PC-3 (cell line): ENCODE data around the gene AVPR1A. TPM values are rescaled to one million over a fixed set of nuclear protein-coding genes. Genes with fewer than 3 reads are reported as not detected.

Experiments
- ATAC-seq: fragments of 200-7000 bp; cut with Tn5 transposase; 2 replicates; pipeline ENCODE4 v1.9.1; 2020; ENCODE audit warnings: mild to moderate bottlenecking, moderate library complexity
- BruUV-seq: library from RNA; stranded (reverse); fragments of 400-500 nt; replicated peaks from 2 replicates; lab custom pipeline; 2021; lab: Mats Ljungman, UMichigan
- CTCF ChIA-PET: fragments of 300-600 bp; sonication (Branson Sonifier 250); formaldehyde crosslinking; loops from one replicate; lab custom pipeline; 2022; ENCODE audit warnings: antibody characterized with exemption; lab: Charles Lee
- POLR2A ChIA-PET: fragments of 300-600 bp; sonication (Branson Sonifier 250); formaldehyde crosslinking; loops from one replicate; lab custom pipeline; 2022; ENCODE audit warnings: antibody characterized with exemption; ENCODE audit not compliant: unreplicated experiment; lab: Charles Lee
- DNase-seq: peaks from one replicate; pipeline ENCODE4 v3.0.0-alpha.2; 2015
- H2AFZ ChIP-seq: fragments of 300-600 bp; sonication (generic); 2 replicates; pipeline ENCODE4 v1.6.0; 2016; ENCODE audit warnings: antibody characterized with exemption, low read length
- H3F3A ChIP-seq: fragments of 300-600 bp; sonication (generic); one replicate; pipeline ENCODE4 v1.6.0; 2017; ENCODE audit warnings: antibody characterized with exemption, low read length, control low read depth, mild to moderate bottlenecking; ENCODE audit not compliant: unreplicated experiment
- H3K27ac ChIP-seq: fragments of 300-600 bp; sonication (generic); 2 replicates; pipeline ENCODE4 v1.5.1; 2016; ENCODE audit warnings: mild to moderate bottlenecking, low read length
- H3K27me3 ChIP-seq: fragments of 300-600 bp; sonication (generic); 2 replicates; pipeline ENCODE4 v1.6.1; 2016; ENCODE audit warnings: low read length, mixed read lengths
- H3K36me3 ChIP-seq: fragments of 300-600 bp; sonication (generic); 2 replicates; pipeline ENCODE4 v1.6.1; 2016; ENCODE audit warnings: low read depth, mixed run types, low read length, mixed read lengths
- H3K4me1 ChIP-seq: fragments of 300-600 bp; sonication (generic); 2 replicates; pipeline ENCODE4 v1.5.1; 2016; ENCODE audit warnings: low read length; ENCODE audit not compliant: insufficient read depth
- H3K4me2 ChIP-seq: fragments of 300-600 bp; sonication (generic); 2 replicates; pipeline ENCODE4 v1.6.0; 2016; ENCODE audit warnings: low read length
- H3K4me3 ChIP-seq: fragments of 300-600 bp; sonication (generic); 2 replicates; pipeline ENCODE4 v1.5.1; 2016; ENCODE audit warnings: mild to moderate bottlenecking, low read length, mixed read lengths
- H3K79me2 ChIP-seq: fragments of 300-600 bp; sonication (generic); 2 replicates; pipeline ENCODE4 v1.6.1; 2017; ENCODE audit warnings: low read length, mixed read lengths
- H3K9ac ChIP-seq: fragments of 300-600 bp; sonication (generic); 2 replicates; pipeline ENCODE4 v1.6.0; 2016; ENCODE audit warnings: mild to moderate bottlenecking, low read length
- H3K9me2 ChIP-seq: fragments of 300-600 bp; sonication (generic); replicated peaks from 2 replicates; pipeline ENCODE4 v1.6.1; 2016; ENCODE audit warnings: mixed run types, low read length, mixed read lengths
- H3K9me3 ChIP-seq: fragments of 300-600 bp; sonication (generic); 2 replicates; pipeline ENCODE4 v1.6.1; 2016; ENCODE audit warnings: low read length, mixed read lengths
- H4K20me1 ChIP-seq: fragments of 300-600 bp; sonication (generic); 2 replicates; pipeline ENCODE4 v1.6.1; 2016; ENCODE audit warnings: low read length, mixed read lengths
- EZH2 ChIP-seq: fragments of 300-600 bp; sonication (generic); IDR thresholded peaks from one replicate; pipeline ENCODE4 v1.6.1; 2017; ENCODE audit warnings: antibody characterized with exemption, mild to moderate bottlenecking, low read length; ENCODE audit not compliant: unreplicated experiment
- EZH2phosphoT487 ChIP-seq: fragments of 300-600 bp; sonication (generic); IDR thresholded peaks from 2 replicates; pipeline ENCODE4 v1.6.1; 2018; ENCODE audit warnings: mild to moderate bottlenecking, antibody characterized with exemption, low read length, borderline replicate concordance
- intact Hi-C: fragments of 100-400 bp; cut with micrococcal nuclease; formaldehyde crosslinking; loops from 2 replicates; pipeline ENCODE4 v1.9.0; 2023
- total RNA-seq: library from RNA; depleted of rRNA; stranded (reverse); fragments of >200 nt; gene quantifications from 2 replicates; pipeline ENCODE4 v1.2.3, GENCODE V29; 2014
- TF ChIP-seq, protein P1 (sequence below): fragments of 300-600 bp; sonication (generic); conservative IDR thresholded peaks from 2 replicates; pipeline ENCODE4 v1.5.1; 2017; ENCODE audit warnings: antibody characterized with exemption, low read depth, mild to moderate bottlenecking, low read length

The AVPR1A gene
- total RNA-seq, 1 experiment from 2014 or later, result not detected

DNA sequence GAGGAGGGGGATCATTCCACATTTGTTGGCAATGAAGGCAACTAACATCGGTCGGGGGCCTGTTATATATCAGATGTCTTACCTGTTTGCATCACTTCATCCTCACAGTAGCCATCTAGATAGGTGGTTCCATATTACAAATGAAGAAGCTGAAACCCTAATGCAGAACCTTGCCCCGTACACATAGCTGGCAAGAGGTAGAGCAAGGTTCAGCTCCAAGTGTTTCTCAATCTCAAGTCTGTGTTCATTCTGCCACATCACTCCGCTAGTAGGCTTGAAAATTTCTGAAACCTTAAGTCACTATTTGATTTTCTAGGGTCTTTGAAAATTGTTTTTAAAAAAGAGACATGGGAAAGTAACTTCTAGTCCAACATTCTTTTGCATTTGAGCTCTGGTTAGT is 17.0 kb downstream of the AVPR1A start:
- BruUV-seq, result no TSS peak
- TF ChIP-seq, protein P1, sequence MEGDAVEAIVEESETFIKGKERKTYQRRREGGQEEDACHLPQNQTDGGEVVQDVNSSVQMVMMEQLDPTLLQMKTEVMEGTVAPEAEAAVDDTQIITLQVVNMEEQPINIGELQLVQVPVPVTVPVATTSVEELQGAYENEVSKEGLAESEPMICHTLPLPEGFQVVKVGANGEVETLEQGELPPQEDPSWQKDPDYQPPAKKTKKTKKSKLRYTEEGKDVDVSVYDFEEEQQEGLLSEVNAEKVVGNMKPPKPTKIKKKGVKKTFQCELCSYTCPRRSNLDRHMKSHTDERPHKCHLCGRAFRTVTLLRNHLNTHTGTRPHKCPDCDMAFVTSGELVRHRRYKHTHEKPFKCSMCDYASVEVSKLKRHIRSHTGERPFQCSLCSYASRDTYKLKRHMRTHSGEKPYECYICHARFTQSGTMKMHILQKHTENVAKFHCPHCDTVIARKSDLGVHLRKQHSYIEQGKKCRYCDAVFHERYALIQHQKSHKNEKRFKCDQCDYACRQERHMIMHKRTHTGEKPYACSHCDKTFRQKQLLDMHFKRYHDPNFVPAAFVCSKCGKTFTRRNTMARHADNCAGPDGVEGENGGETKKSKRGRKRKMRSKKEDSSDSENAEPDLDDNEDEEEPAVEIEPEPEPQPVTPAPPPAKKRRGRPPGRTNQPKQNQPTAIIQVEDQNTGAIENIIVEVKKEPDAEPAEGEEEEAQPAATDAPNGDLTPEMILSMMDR, result no peak
- no peak for TF ChIP-seq EZH2phosphoT487
- no peak for TF ChIP-seq EZH2
- no peak overlapping the region for H3K4me2 ChIP-seq
- H3K4me3 ChIP-seq, result no peak overlapping the region
- H4K20me1 ChIP-seq, result no peaks in the 10 kb centered on the region
- CTCF ChIA-PET, result no interaction called here
- no peaks in the 10 kb centered on the region for H3K4me1 ChIP-seq
- no peaks in the 10 kb centered on the region for H3K36me3 ChIP-seq
- H3F3A ChIP-seq, result no peaks in the 10 kb centered on the region
- no peaks in the 10 kb centered on the region for H3K79me2 ChIP-seq
- intact Hi-C loops, result no loop called here
- no peak overlapping the region for H3K9ac ChIP-seq
- H3K27ac ChIP-seq, result no peak overlapping the region
- no peaks in the 10 kb centered on the region for H3K9me3 ChIP-seq
- peaks cover 68% of the 10 kb centered on the region for H3K27me3 ChIP-seq
- POLR2A ChIA-PET, result no interaction called here
- DNase-seq, result no peak
- no peak overlapping the region for H2AFZ ChIP-seq
- no peaks in the 10 kb centered on the region for H3K9me2 ChIP-seq
- no peak for ATAC-seq

DNA sequence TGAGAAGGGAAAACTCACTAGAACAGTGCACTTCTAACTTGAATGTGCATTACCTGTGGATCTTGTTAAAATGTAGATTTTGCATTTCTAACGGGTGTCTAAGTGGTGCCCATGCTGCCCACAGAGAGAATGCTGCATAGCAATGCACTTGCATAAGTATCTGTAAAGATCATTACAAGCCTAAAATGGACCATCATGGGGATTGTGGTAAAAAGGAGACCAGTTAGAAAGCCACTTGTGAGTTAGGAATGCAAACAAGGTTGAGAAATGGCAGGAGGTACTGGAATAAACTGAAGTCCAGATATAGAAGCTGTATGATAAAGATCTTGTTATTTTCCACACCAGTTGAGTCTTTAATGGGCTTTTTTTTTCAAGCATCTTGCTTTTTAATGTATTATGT is 18.8 kb downstream of the AVPR1A start:
- H3K27me3 ChIP-seq, result peaks cover 68% of the 10 kb centered on the region
- H3K4me2 ChIP-seq, result no peak overlapping the region
- H4K20me1 ChIP-seq, result no peaks in the 10 kb centered on the region
- ChIA-PET CTCF (no interaction called here), POLR2A (no interaction called here)
- no peaks in the 10 kb centered on the region for H3K9me3 ChIP-seq
- no peak for TF ChIP-seq EZH2
- TF ChIP-seq, protein P1, result no peak
- TF ChIP-seq EZH2phosphoT487, result no peak
- no peaks in the 10 kb centered on the region for H3K4me1 ChIP-seq
- no peak for ATAC-seq
- H3K36me3 ChIP-seq, result no peaks in the 10 kb centered on the region
- no TSS peak for BruUV-seq
- H3K27ac ChIP-seq, result no peak overlapping the region
- H2AFZ ChIP-seq, result no peak overlapping the region
- H3K79me2 ChIP-seq, result no peaks in the 10 kb centered on the region
- H3K4me3 ChIP-seq, result no peak overlapping the region
- no peak for DNase-seq
- no peaks in the 10 kb centered on the region for H3K9me2 ChIP-seq
- no peaks in the 10 kb centered on the region for H3F3A ChIP-seq
- no peak overlapping the region for H3K9ac ChIP-seq
- intact Hi-C loops, result no loop called here

DNA sequence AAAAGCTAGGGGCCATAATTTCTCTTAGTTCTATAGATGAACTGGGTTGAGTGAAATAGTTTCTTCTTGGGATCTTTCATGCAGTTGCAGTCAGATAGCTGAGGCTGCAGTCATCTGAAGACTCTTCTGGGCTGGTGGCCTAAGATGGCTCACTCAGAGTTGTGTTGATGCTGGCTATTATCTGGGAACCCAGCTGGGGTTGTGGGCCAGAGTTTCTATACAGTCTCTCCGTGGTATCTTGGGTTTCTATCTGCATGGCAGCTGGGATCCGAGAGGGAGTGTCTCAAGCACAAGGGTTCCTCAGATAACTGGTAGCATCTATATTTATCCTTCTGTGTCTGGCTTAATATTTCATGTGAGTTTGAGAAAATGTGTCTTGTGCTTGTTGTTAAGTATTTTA is 21.1 kb downstream of the AVPR1A start:
- intact Hi-C loops, result no loop called here
- POLR2A ChIA-PET, result no interaction called here

More for the DNA sequence above, 21.1 kb downstream of the AVPR1A start:
- no peak overlapping the region for H2AFZ ChIP-seq
- H3K9me3 ChIP-seq, result no peaks in the 10 kb centered on the region
- H3K36me3 ChIP-seq, result no peaks in the 10 kb centered on the region
- H3K27ac ChIP-seq, result no peak overlapping the region
- BruUV-seq, result no TSS peak
- H3F3A ChIP-seq, result no peaks in the 10 kb centered on the region
- TF ChIP-seq, protein P1, result no peak
- TF ChIP-seq EZH2phosphoT487 (no peak), EZH2 (no peak)
- DNase-seq, result no peak
- CTCF ChIA-PET, result no interaction called here
- peaks cover 63% of the 10 kb centered on the region for H3K27me3 ChIP-seq
- H3K4me1 ChIP-seq, result no peaks in the 10 kb centered on the region
- no peak for ATAC-seq
- H3K9me2 ChIP-seq, result no peaks in the 10 kb centered on the region
- H3K9ac ChIP-seq, result no peak overlapping the region
- no peaks in the 10 kb centered on the region for H3K79me2 ChIP-seq
- H3K4me2 ChIP-seq, result no peak overlapping the region
- H3K4me3 ChIP-seq, result no peak overlapping the region
- H4K20me1 ChIP-seq, result no peaks in the 10 kb centered on the region
